HL-60 (cell line): ENCODE results near the gene APOO.

Experiments
- CTCF ChIP-seq: IDR thresholded peaks from one replicate; pipeline ENCODE4 v1.5.1; 2011; ENCODE audit warnings: low read length, control low read depth, inconsistent platforms; ENCODE audit not compliant: insufficient read depth
- GABPA ChIP-seq: IDR thresholded peaks from 2 replicates; pipeline ENCODE4 v1.6.1; 2012; ENCODE audit warnings: low read depth
- POLR2AphosphoS5 ChIP-seq: IDR thresholded peaks from 2 replicates; pipeline ENCODE4 v1.6.1; 2012; ENCODE audit warnings: low read depth
- SPI1 ChIP-seq: IDR thresholded peaks from 2 replicates; pipeline ENCODE4 v1.6.1; 2012; ENCODE audit warnings: low read depth, mild to moderate bottlenecking, borderline replicate concordance
- TF ChIP-seq, protein P1 (sequence below): IDR thresholded peaks from 2 replicates; pipeline ENCODE4 v1.6.1; 2012; ENCODE audit warnings: low read depth; ENCODE audit not compliant: insufficient replicate concordance

DNA sequence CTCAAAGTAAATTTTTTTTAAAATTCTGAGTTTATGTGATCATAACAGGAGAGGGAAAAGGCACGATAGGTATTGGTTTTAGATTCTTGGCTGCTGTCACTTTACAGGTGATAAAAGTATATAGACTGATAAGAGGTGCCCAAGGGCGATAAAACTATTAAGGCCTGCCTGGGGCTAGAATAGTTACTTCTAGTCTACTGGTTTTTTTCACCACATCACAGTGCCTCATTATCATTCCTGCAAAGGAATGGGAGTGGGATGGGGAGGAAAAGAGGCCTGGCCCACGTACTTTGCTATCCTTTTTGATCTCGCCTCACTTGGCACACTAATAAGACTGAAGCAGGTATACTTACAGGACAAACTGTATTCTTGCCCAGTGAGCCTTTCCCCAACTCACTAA, 46.7 kb upstream of the APOO start:
- TF ChIP-seq GABPA (no peak), CTCF (no peak), POLR2AphosphoS5 (no peak), SPI1 (no peak)
- TF ChIP-seq, protein P1, sequence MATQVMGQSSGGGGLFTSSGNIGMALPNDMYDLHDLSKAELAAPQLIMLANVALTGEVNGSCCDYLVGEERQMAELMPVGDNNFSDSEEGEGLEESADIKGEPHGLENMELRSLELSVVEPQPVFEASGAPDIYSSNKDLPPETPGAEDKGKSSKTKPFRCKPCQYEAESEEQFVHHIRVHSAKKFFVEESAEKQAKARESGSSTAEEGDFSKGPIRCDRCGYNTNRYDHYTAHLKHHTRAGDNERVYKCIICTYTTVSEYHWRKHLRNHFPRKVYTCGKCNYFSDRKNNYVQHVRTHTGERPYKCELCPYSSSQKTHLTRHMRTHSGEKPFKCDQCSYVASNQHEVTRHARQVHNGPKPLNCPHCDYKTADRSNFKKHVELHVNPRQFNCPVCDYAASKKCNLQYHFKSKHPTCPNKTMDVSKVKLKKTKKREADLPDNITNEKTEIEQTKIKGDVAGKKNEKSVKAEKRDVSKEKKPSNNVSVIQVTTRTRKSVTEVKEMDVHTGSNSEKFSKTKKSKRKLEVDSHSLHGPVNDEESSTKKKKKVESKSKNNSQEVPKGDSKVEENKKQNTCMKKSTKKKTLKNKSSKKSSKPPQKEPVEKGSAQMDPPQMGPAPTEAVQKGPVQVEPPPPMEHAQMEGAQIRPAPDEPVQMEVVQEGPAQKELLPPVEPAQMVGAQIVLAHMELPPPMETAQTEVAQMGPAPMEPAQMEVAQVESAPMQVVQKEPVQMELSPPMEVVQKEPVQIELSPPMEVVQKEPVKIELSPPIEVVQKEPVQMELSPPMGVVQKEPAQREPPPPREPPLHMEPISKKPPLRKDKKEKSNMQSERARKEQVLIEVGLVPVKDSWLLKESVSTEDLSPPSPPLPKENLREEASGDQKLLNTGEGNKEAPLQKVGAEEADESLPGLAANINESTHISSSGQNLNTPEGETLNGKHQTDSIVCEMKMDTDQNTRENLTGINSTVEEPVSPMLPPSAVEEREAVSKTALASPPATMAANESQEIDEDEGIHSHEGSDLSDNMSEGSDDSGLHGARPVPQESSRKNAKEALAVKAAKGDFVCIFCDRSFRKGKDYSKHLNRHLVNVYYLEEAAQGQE, result no peak
